Superior temporal gyrus (tissue), 1 donor: ENCODE results near the gene SPATA31A1.
A peak's percentile ranks its signal among the peaks of the same experiment; 100 is the strongest.
"Not testable (repeated sequence)": the region's sequence is repeated elsewhere in the genome, so short reads cannot be mapped to it uniquely, and the experiment has no call there.

Source experiments
- DNase-seq: peaks from one replicate; pipeline ENCODE4 v3.0.0-alpha.2; 2016; ENCODE audit errors: extremely low spot score

SPATA31A1 gene

GRCh38 chr9:39355369-39355768 is at the start of gene SPATA31A1:
SPATA31A1 (plus strand) TSS chr9:39355669; CDS start chr9:39355731, 62 bp downstream.
- not testable (repeated sequence) for DNase-seq

- peak; percentile 0 for DNase-seq
Measured at GRCh38 chr9:39407261-39408204, 52.1 kb downstream of the SPATA31A1 start.

- not testable (repeated sequence) for DNase-seq
Measured at GRCh38 chr9:39411254-39411940, 55.9 kb downstream of the SPATA31A1 start.
